Mucosa of descending colon (tissue), 3 donors: Measurements from ENCODE around the gene VSTM2B. TPM values are rescaled to one million over a fixed set of nuclear protein-coding genes. Genes with fewer than 3 reads are reported as not detected.
"Not testable (repeated sequence)": the region's sequence is repeated elsewhere in the genome, so short reads cannot be mapped to it uniquely, and the experiment has no call there.

Experiments used
- ATAC-seq: fragments of 200-7000 bp; cut with Tn5 transposase; one replicate; pipeline ENCODE4 v1.9.1; 2020; ENCODE audit warnings: mild to moderate bottlenecking, moderate library complexity
- DNase-seq, 3 donors: peaks; one replicate each; pipeline ENCODE4 v3.0.0-alpha.2; 2020
- H3K36me3 ChIP-seq: fragments of 200-600 bp; one replicate; pipeline ENCODE4 v1.8.0; 2021; ENCODE audit warnings: low read depth, mild to moderate bottlenecking
- H3K4me1 ChIP-seq: fragments of 200-600 bp; one replicate; pipeline ENCODE4 v1.8.0; 2021; ENCODE audit warnings: low read depth, mild to moderate bottlenecking
- H3K4me3 ChIP-seq: fragments of 200-600 bp; one replicate; pipeline ENCODE4 v1.8.0; 2021; ENCODE audit warnings: mild to moderate bottlenecking
- H3K9me3 ChIP-seq: fragments of 200-600 bp; one replicate; pipeline ENCODE4 v1.8.0; 2021; ENCODE audit warnings: mild to moderate bottlenecking
- CTCF ChIP-seq: fragments of 200-600 bp; IDR thresholded peaks from one replicate; pipeline ENCODE4 v1.8.0; 2022; ENCODE audit warnings: antibody characterized with exemption, mild to moderate bottlenecking
- intact Hi-C, 2 donors: fragments of 100-400 bp; cut with DNase I in 1 of 2; cut with micrococcal nuclease in 1 of 2; formaldehyde crosslinking; loops; one replicate each; pipeline versions ENCODE4 v1.11.0 to v1.11.1; 2022; cut with DNase I, micrococcal nuclease
- total RNA-seq, 3 donors: library from RNA; stranded (reverse); fragmentation: NEBNext Ultra II Directional in 2 of 3; extraction: Animal tissue kit (Norgen Biotek cat#: 25700) in 2 of 3; gene quantifications; one replicate each; pipeline versions ENCODE4 v1.2.1 to v1.2.4, GENCODE V29; 2021 to 2023
- donor health status: DM: no; HTN: no; CAD: no; lungs with moderate emphysema.
- donor health status: DM: no; HTN: no; CAD: no.
- donor health status: DM: no; HTN: yes; CAD: no.

The VSTM2B gene
- total RNA-seq, 3 donors from 2014 or later: 0.32 TPM; not detected in 2

- H3K36me3 ChIP-seq: no peaks in the 10 kb centered on the region
- ATAC-seq: no peak
- no peak for TF ChIP-seq CTCF
- H3K4me3 ChIP-seq: no peak overlapping the region
- no peaks in the 10 kb centered on the region for H3K4me1 ChIP-seq
- DNase-seq: no peak
- intact Hi-C loops: no loop called here
- peaks cover 6% of the 10 kb centered on the region for H3K9me3 ChIP-seq
These were observed 23.6 kb downstream of the VSTM2B start for GRCh38 chr19:29549105-29550070.

- DNase-seq (no peak), ATAC-seq (no peak)
- no peaks in the 10 kb centered on the region for H3K4me1 ChIP-seq
- H3K9me3 ChIP-seq: peaks cover 6% of the 10 kb centered on the region
- intact Hi-C loops: no loop called here
- H3K36me3 ChIP-seq: no peaks in the 10 kb centered on the region
- no peak overlapping the region for H3K4me3 ChIP-seq
- no peak for TF ChIP-seq CTCF
These were observed 25.1 kb downstream of the VSTM2B start for GRCh38 chr19:29550896-29551295.

DNA sequence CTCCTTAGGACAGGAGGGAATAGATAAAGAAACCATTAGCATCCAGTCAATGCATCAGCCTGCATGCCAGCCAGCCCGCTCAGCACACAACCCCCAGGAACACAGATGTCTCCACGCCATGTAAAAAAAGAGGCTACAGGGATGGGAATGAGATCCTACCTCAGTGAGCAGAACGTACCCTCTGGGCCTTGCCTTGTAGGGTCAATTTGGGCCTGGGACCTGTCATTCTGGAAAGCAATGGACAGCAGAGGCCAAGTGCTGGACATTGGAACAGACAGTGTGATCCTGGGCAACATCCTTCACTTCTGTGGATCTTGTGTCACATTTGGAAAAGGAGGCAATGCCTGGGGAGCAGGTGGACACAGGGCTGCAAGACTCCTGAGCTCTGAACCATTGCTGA, 26.0 kb downstream of the VSTM2B start:
- Histone ChIP-seq H3K9me3 (peaks cover 6% of the 10 kb centered on the region), H3K4me1 (no peaks in the 10 kb centered on the region), H3K36me3 (no peaks in the 10 kb centered on the region), H3K4me3 (no peak overlapping the region)
- intact Hi-C loops: no loop called here
- DNase-seq: no peak
- ATAC-seq: no peak
- TF ChIP-seq CTCF: no peak

- intact Hi-C loops: no loop called here
- Histone ChIP-seq H3K4me1 (no peaks in the 10 kb centered on the region), H3K9me3 (peaks cover 6% of the 10 kb centered on the region), H3K36me3 (no peaks in the 10 kb centered on the region), H3K4me3 (no peak overlapping the region)
- DNase-seq: no peak
- TF ChIP-seq CTCF: no peak
- ATAC-seq: no peak
These were observed 26.9 kb downstream of the VSTM2B start for GRCh38 chr19:29552454-29553280.

- ATAC-seq: no peak
- Histone ChIP-seq H3K36me3 (no peaks in the 10 kb centered on the region), H3K4me3 (no peak overlapping the region), H3K9me3 (peaks cover 15% of the 10 kb centered on the region), H3K4me1 (no peaks in the 10 kb centered on the region)
- DNase-seq: no peak
- intact Hi-C loops: no loop called here
- TF ChIP-seq CTCF: no peak
These were observed 28.4 kb downstream of the VSTM2B start for GRCh38 chr19:29554149-29554548.

- H3K4me1 ChIP-seq, H3K36me3 ChIP-seq, ATAC-seq, intact Hi-C loops, H3K4me3 ChIP-seq, DNase-seq: not testable (repeated sequence)
- H3K9me3 ChIP-seq: peaks cover 17% of the 10 kb centered on the region
These were observed 33.3 kb downstream of the VSTM2B start for GRCh38 chr19:29559110-29559509.
